T-cell (primary cell): ENCODE measurements around the gene PRSS12. TPM values are rescaled to one million over a fixed set of nuclear protein-coding genes. Genes with fewer than 3 reads are reported as not detected.

Source experiments
- ATAC-seq, 4 experiments: fragments of 200-7000 bp in 3 of 4; fragments of 150-1000 bp in 1 of 4; cut with Tn5 transposase; replicated peaks in 1 of 4; 1 replicate in 3 of 4; 2 replicates in 1 of 4; pipeline ENCODE4 v1.10.0; 2021; ENCODE audit warnings: moderate library complexity in 3 of 4, mild to moderate bottlenecking in 2 of 4, moderate number of reproducible peaks in 1 of 4
- CTCF ChIA-PET, 2 donors: fragments of 300-600 bp; sonication (Branson Sonifier 250); formaldehyde crosslinking; loops; one replicate each; lab custom pipeline; 2022; ENCODE audit warnings: antibody characterized with exemption in 2 of 2; lab: Charles Lee
- POLR2A ChIA-PET, 2 donors: fragments of 300-600 bp; sonication (Branson Sonifier 250); formaldehyde crosslinking; loops; one replicate each; lab custom pipeline; 2022; ENCODE audit warnings: antibody characterized with exemption in 2 of 2; lab: Charles Lee
- DNase-seq, 35 experiments: peaks; one replicate each; pipeline versions ENCODE4 v3.0.0 to v3.0.0-alpha.2; 2013 to 2023
- H3K27ac ChIP-seq: one replicate; pipeline ENCODE4 v1.5.1; 2013; ENCODE audit warnings: low read length
- H3K27me3 ChIP-seq, 2 experiments: replicated peaks in 1 of 2; 1 replicate in 1 of 2; 2 replicates in 1 of 2; pipeline versions ENCODE4 v1.6.1 to v1.7.0; 2013; ENCODE audit warnings: low read length in 1 of 2, mixed read lengths in 1 of 2; ENCODE audit not compliant: control insufficient read depth in 2 of 2, insufficient read depth in 2 of 2; ENCODE audit errors: extremely low read depth in 1 of 2
- H3K36me3 ChIP-seq, 2 donors: 1 replicate in 1 of 2; 2 replicates in 1 of 2; pipeline versions ENCODE4 v1.6.1 to v1.7.0; 2013; ENCODE audit warnings: low read length in 1 of 2; ENCODE audit not compliant: control insufficient read depth in 2 of 2, insufficient read depth in 1 of 2; ENCODE audit errors: extremely low read depth in 1 of 2
- H3K4me1 ChIP-seq, 2 experiments: 1 replicate in 1 of 2; 2 replicates in 1 of 2; pipeline versions ENCODE4 v1.6.1 to v1.7.0; 2013; ENCODE audit warnings: low read length in 2 of 2, mixed read lengths in 1 of 2; ENCODE audit not compliant: insufficient read depth in 2 of 2, control insufficient read depth in 1 of 2; ENCODE audit errors: extremely low read depth in 1 of 2
- H3K4me3 ChIP-seq, 2 donors: 1 replicate in 1 of 2; 2 replicates in 1 of 2; pipeline versions ENCODE4 v1.5.1 to v1.7.0; 2013; ENCODE audit warnings: mild to moderate bottlenecking in 2 of 2, low read length in 1 of 2, moderate library complexity in 1 of 2; ENCODE audit not compliant: control insufficient read depth in 1 of 2; ENCODE audit errors: extremely low read depth in 1 of 2
- H3K9me3 ChIP-seq: 2 replicates; pipeline ENCODE4 v1.7.0; 2013
- H3K27ac Mint-ChIP-seq, 2 donors: one replicate each; pipeline ENCODE4 v1.8.0; 2020 to 2021; ENCODE audit warnings: mild to moderate bottlenecking in 2 of 2, mixed read lengths in 2 of 2
- H3K27me3 Mint-ChIP-seq, 2 donors: one replicate each; pipeline ENCODE4 v1.8.0; 2021 to 2022; ENCODE audit warnings: mixed read lengths in 2 of 2
- H3K36me3 Mint-ChIP-seq: one replicate; pipeline ENCODE4 v1.8.0; 2021; ENCODE audit warnings: mixed read lengths
- H3K4me1 Mint-ChIP-seq, 3 donors: one replicate each; pipeline ENCODE4 v1.8.0; 2020 to 2022; ENCODE audit warnings: mixed read lengths in 3 of 3, mild to moderate bottlenecking in 1 of 3
- H3K4me3 Mint-ChIP-seq, 3 donors: one replicate each; pipeline ENCODE4 v1.8.0; 2020 to 2022; ENCODE audit warnings: mild to moderate bottlenecking in 3 of 3, mixed read lengths in 3 of 3, moderate library complexity in 3 of 3
- H3K9me3 Mint-ChIP-seq, 3 donors: one replicate each; pipeline ENCODE4 v1.8.0; 2020 to 2022; ENCODE audit warnings: mixed read lengths in 3 of 3
- WGBS: methylation state at CpG from one replicate; pipeline ENCODE4 v1.1.5; 2013; ENCODE audit warnings: missing lambda C conversion rate; ENCODE audit not compliant: insufficient coverage; 5-methylcytosine and 5-hydroxymethylcytosine counted together
- total RNA-seq, 35 experiments: library from RNA in 6 of 35; stranded (reverse) in 6 of 35; fragments of 120-200 nt in 1 of 35; gene quantifications; one replicate each; pipeline versions ENCODE4 v1.2.1 to v1.2.4 and lab custom pipeline; 2013 to 2026

Gene PRSS12
- total RNA-seq, 5 donors from 2014 or later (not counting 1 experiment from before 2014, with no cell fraction given) = 0.03 to 0.25 (median 0.18) TPM; not detected in 2

GRCh38 chr4:118277243-118277642 lies 75.6 kb downstream of the PRSS12 start:
- H3K4me1 Mint-ChIP-seq = peaks cover 41 to 46% (median 42%) of the 10 kb centered on the region in 3 donors
- H3K36me3 ChIP-seq = peaks cover 0 to 11% of the 10 kb centered on the region in 2 donors
- H3K27ac Mint-ChIP-seq = peak overlapping the region; percentile 37 to 66
- DNase-seq (no peak), ATAC-seq (no peak)
- ChIA-PET POLR2A (no interaction called here), CTCF (no interaction called here)
- peak overlapping the region; percentile 29 to 92 (median 91) for H3K4me3 Mint-ChIP-seq
- peak overlapping the region; percentile 97 for H3K27ac ChIP-seq
- H3K4me3 ChIP-seq = no peak overlapping the region
- H3K4me1 ChIP-seq = peaks cover 16 to 23% of the 10 kb centered on the region in 2 experiments
- H3K27me3 Mint-ChIP-seq = no peaks in the 10 kb centered on the region
- H3K9me3 ChIP-seq = no peaks in the 10 kb centered on the region
- H3K9me3 Mint-ChIP-seq = no peaks in the 10 kb centered on the region
- no CpG with 5 or more reads among the region's 4 CpGs for WGBS
- H3K36me3 Mint-ChIP-seq = peaks cover 8% of the 10 kb centered on the region
- no peaks in the 10 kb centered on the region for H3K27me3 ChIP-seq

- Mint-ChIP-seq H3K9me3 (no peaks in the 10 kb centered on the region), H3K27ac (no peak overlapping the region), H3K4me3 (no peak overlapping the region), H3K36me3 (peaks cover 8% of the 10 kb centered on the region), H3K4me1 (peaks cover 34 to 39% (median 35%) of the 10 kb centered on the region in 3 donors), H3K27me3 (no peaks in the 10 kb centered on the region)
- peaks cover 16 to 21% of the 10 kb centered on the region in 2 experiments for H3K4me1 ChIP-seq
- POLR2A ChIA-PET = no interaction called here
- DNase-seq = no peak
- H3K9me3 ChIP-seq = no peaks in the 10 kb centered on the region
- no peak for ATAC-seq
- no peak overlapping the region for H3K4me3 ChIP-seq
- H3K36me3 ChIP-seq = peaks cover 0 to 5% of the 10 kb centered on the region in 2 donors
- WGBS = no CpG with 5 or more reads among the region's 2 CpGs
- H3K27me3 ChIP-seq = no peaks in the 10 kb centered on the region
- CTCF ChIA-PET = no interaction called here
- no peak overlapping the region for H3K27ac ChIP-seq
These were observed 76.2 kb downstream of the PRSS12 start for GRCh38 chr4:118276580-118276979.

DNA sequence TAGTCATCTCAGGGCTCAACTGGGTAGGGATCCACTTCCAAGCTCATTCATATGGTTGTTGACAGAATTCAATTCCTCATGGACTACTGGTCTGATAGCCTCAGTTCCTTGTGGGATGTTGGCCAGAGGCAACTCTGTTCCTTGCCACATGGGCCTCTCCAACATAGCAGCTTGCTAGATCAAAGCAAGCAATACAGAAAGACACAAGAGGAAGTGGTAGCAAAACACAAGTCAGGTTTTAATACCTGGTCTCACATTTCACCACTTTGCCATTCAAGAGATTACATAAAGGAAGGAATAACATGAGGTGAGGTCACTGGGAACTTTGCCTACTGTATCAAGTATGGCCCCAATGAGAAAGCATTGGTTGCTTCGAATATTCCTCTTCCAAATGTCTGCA lies 79.2 kb downstream of the PRSS12 start:
- no peak overlapping the region for H3K4me3 Mint-ChIP-seq
- peaks cover 9 to 14% (median 12%) of the 10 kb centered on the region in 3 donors for H3K4me1 Mint-ChIP-seq
- no CpG with 5 or more reads among the region's 1 CpG for WGBS
- H3K9me3 ChIP-seq = no peaks in the 10 kb centered on the region
- no peaks in the 10 kb centered on the region for H3K36me3 Mint-ChIP-seq
- peaks cover 0 to 9% of the 10 kb centered on the region in 2 experiments for H3K4me1 ChIP-seq
- H3K4me3 ChIP-seq = no peak overlapping the region
- DNase-seq (no peak), ATAC-seq (no peak)
- ChIA-PET POLR2A (no interaction called here), CTCF (interaction anchor here (0.5 to 0.7 kb wide), 3 partner anchors 13 to 1362 kb away, joined by 3 read pairs; no protein-coding TSS in a partner anchor)
- H3K36me3 ChIP-seq = no peaks in the 10 kb centered on the region
- no peak overlapping the region for H3K27ac ChIP-seq
- no peaks in the 10 kb centered on the region for H3K9me3 Mint-ChIP-seq
- H3K27me3 Mint-ChIP-seq = no peaks in the 10 kb centered on the region
- no peak overlapping the region for H3K27ac Mint-ChIP-seq
- no peaks in the 10 kb centered on the region for H3K27me3 ChIP-seq

DNA sequence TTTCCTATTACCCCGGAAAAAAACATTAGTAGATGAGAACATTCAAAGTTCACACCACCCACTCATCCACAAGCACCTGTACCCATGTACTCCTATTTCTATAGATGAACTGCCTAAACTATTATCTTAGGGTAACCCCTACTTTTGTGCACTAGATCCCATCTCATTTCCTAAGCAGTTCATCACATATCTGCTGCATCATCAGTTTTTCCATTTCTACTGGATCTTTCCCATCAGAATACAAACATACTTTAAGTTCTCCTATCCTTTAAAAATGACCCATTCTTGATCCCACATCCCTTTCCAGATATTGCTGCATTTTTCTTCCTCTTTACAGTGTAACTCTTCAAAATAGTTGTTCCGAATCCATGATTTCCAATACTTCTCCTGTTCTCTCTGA lies 81.0 kb downstream of the PRSS12 start:
- no peak overlapping the region for H3K4me3 ChIP-seq
- ChIA-PET CTCF (interaction anchor here in 1 of 2 donors (0.6 kb wide), 2 partner anchors 41 to 487 kb away, joined by 3 read pairs; no protein-coding TSS in a partner anchor), POLR2A (no interaction called here)
- H3K27me3 ChIP-seq = no peaks in the 10 kb centered on the region
- H3K9me3 Mint-ChIP-seq = no peaks in the 10 kb centered on the region
- 100% methylated on average over 2 of the region's 2 CpGs for WGBS
- H3K27ac Mint-ChIP-seq = no peak overlapping the region
- no peak overlapping the region for H3K27ac ChIP-seq
- H3K27me3 Mint-ChIP-seq = no peaks in the 10 kb centered on the region
- peaks cover 0 to 2% (median 0%) of the 10 kb centered on the region in 3 donors for H3K4me1 Mint-ChIP-seq
- H3K4me3 Mint-ChIP-seq = no peak overlapping the region
- ATAC-seq (no peak), DNase-seq (no peak)
- H3K36me3 Mint-ChIP-seq = no peaks in the 10 kb centered on the region
- no peaks in the 10 kb centered on the region for H3K9me3 ChIP-seq
- no peaks in the 10 kb centered on the region for H3K4me1 ChIP-seq
- no peaks in the 10 kb centered on the region for H3K36me3 ChIP-seq

DNA sequence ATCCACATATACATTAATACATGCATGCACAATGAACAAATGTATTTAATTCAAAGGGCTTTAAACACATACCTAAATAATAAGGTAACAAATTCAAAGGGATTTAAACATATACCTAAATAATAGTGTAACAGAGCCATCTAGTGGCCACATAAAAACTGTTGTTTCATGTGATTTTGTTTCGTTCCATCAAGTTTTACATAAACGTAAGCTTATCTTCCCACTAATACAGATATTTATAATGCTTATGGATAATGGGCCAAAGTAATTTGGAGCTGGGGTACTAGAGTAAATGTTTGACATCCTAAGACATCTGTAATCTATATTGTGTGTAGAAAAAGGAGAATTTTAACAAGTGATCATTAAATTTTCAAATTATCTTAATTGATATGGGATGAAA lies 82.3 kb downstream of the PRSS12 start:
- Mint-ChIP-seq H3K36me3 (no peaks in the 10 kb centered on the region), H3K4me1 (peaks cover 0 to 2% (median 0%) of the 10 kb centered on the region in 3 donors), H3K27me3 (no peaks in the 10 kb centered on the region), H3K27ac (no peak overlapping the region), H3K4me3 (no peak overlapping the region), H3K9me3 (no peaks in the 10 kb centered on the region)
- Histone ChIP-seq H3K4me1 (no peaks in the 10 kb centered on the region), H3K27ac (no peak overlapping the region), H3K36me3 (no peaks in the 10 kb centered on the region), H3K4me3 (no peak overlapping the region), H3K27me3 (no peaks in the 10 kb centered on the region), H3K9me3 (no peaks in the 10 kb centered on the region)
- ATAC-seq = peak in 3 of 4 experiments; percentile 37 to 50 (median 50)
- peak in 1 of 35 experiments; percentile 74 for DNase-seq
- ChIA-PET POLR2A (no interaction called here), CTCF (interaction anchor here (0.6 to 1.3 kb wide), 6 partner anchors 10 to 45 kb away, joined by 3 to 4 read pairs (median 3); no protein-coding TSS in a partner anchor)
- WGBS = no CpG with 5 or more reads among the region's 2 CpGs

DNA sequence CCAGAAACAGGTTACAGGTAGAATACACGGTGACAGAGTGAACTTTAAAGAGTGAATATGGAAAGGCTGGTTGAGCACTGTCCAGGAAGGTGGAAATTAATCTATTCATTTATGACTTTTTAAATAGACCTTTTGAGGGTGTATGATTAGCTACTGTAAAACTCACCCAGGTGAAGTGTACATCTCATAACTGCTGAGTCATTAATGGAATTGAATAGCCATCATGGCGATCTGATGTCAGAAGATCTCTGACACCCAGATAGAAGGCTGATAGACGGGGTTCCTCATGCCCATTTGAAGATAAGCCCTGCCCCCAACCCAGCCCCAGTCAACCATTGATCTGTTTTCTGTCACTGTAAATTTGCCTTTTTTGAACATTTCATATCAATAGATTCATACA lies 84.0 kb downstream of the PRSS12 start:
- WGBS = no CpG with 5 or more reads among the region's 3 CpGs
- Histone ChIP-seq H3K9me3 (no peaks in the 10 kb centered on the region), H3K27ac (no peak overlapping the region), H3K4me3 (no peak overlapping the region), H3K27me3 (no peaks in the 10 kb centered on the region), H3K36me3 (no peaks in the 10 kb centered on the region), H3K4me1 (no peaks in the 10 kb centered on the region)
- Mint-ChIP-seq H3K4me1 (peaks cover 0 to 5% (median 4%) of the 10 kb centered on the region in 3 donors), H3K9me3 (no peaks in the 10 kb centered on the region), H3K4me3 (no peak overlapping the region), H3K27me3 (peaks cover 3 to 8% of the 10 kb centered on the region in 2 donors), H3K27ac (no peak overlapping the region), H3K36me3 (no peaks in the 10 kb centered on the region)
- ChIA-PET POLR2A (no interaction called here), CTCF (no interaction called here)
- DNase-seq = no peak
- no peak for ATAC-seq
